Measurements from ENCODE around the gene TOM1L2. TPM values are rescaled to one million over a fixed set of nuclear protein-coding genes. Genes with fewer than 3 reads are reported as not detected.

Gene TOM1L2
- total RNA-seq, 2 donors from 2014 or later: 47.6 to 68.7 TPM

GRCh38 chr17:17883801-17884200, 88.4 kb downstream of the TOM1L2 start:
- DNase-seq: no peak
- Histone ChIP-seq H3K4me3 (no peak overlapping the region), H3K9ac (ENCODE audit: low read depth in 2 of 2, low read length in 2 of 2) (no peak overlapping the region), H3K4me1 (no peaks in the 10 kb centered on the region), H3K27me3 (no peaks in the 10 kb centered on the region), H3K36me3 (peaks cover 6% of the 10 kb centered on the region), H3K27ac (no peak overlapping the region), H3K9me3 (no peaks in the 10 kb centered on the region)
- no peak for TF ChIP-seq CTCF (IDR thresholded peaks at IDR 0.05)
- intact Hi-C loops (cut with DNase I): no loop called here

- Histone ChIP-seq H3K9ac (ENCODE audit: low read depth in 2 of 2, low read length in 2 of 2) (no peak overlapping the region), H3K4me1 (no peaks in the 10 kb centered on the region), H3K36me3 (peaks cover 11% of the 10 kb centered on the region), H3K4me3 (no peak overlapping the region), H3K27me3 (no peaks in the 10 kb centered on the region), H3K9me3 (no peaks in the 10 kb centered on the region), H3K27ac (no peak overlapping the region)
- intact Hi-C loops (cut with DNase I): no loop called here
- TF ChIP-seq CTCF (IDR thresholded peaks at IDR 0.05): no peak
- no peak for DNase-seq
Measured at GRCh38 chr17:17882082-17882581, 90.1 kb downstream of the TOM1L2 start.

GRCh38 chr17:17880577-17881196, 91.5 kb downstream of the TOM1L2 start:
- no peaks in the 10 kb centered on the region for H3K9me3 ChIP-seq
- no peak for TF ChIP-seq CTCF (IDR thresholded peaks at IDR 0.05)
- H3K36me3 ChIP-seq: peaks cover 11% of the 10 kb centered on the region
- DNase-seq: no peak
- no peak overlapping the region for H3K27ac ChIP-seq
- H3K4me1 ChIP-seq: no peaks in the 10 kb centered on the region
- H3K4me3 ChIP-seq: no peak overlapping the region
- intact Hi-C loops (cut with DNase I): no loop called here
- no peaks in the 10 kb centered on the region for H3K27me3 ChIP-seq
- no peak overlapping the region for H3K9ac ChIP-seq (ENCODE audit: low read depth in 2 of 2, low read length in 2 of 2)

GRCh38 chr17:17877529-17878358, 94.5 kb downstream of the TOM1L2 start:
- peak overlapping the region; percentile 72 for H3K27ac ChIP-seq
- H3K4me3 ChIP-seq: no peak overlapping the region
- no peak overlapping the region for H3K9ac ChIP-seq (ENCODE audit: low read depth in 2 of 2, low read length in 2 of 2)
- H3K27me3 ChIP-seq: no peaks in the 10 kb centered on the region
- intact Hi-C loops (cut with DNase I): no loop called here
- DNase-seq: peak; percentile 40
- TF ChIP-seq CTCF (IDR thresholded peaks at IDR 0.05): no peak
- H3K36me3 ChIP-seq: peaks cover 7% of the 10 kb centered on the region
- no peaks in the 10 kb centered on the region for H3K9me3 ChIP-seq
- H3K4me1 ChIP-seq: no peaks in the 10 kb centered on the region

DNA sequence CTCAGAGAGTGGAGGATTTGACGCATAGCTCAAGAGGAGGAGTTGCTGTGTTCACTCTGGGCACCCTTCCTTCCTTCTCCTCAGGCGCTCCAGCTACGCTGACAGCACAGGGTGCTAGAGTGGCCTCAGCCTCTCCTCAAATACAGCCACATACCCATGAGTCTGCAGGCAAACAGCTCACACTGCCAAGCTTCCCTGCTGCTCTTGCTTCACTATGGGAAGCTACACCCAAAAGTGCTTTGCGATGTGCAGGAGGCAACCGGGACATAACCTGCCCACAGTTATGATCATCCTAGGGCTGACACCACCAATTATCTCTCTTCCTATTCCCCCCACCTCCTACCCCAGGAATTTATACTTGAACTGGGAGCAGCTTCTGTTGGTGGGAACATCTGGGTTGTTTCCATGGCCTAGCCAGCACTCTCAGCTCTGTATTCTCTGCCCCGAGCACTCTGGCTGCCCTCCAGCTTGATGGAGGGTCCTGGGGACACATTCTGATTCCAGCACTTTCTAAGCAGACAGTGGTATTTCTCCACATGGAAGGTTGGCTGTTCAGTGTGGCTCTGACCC, 95.2 kb downstream of the TOM1L2 start:
- peak overlapping the region; percentile 72 for H3K27ac ChIP-seq
- H3K36me3 ChIP-seq: peaks cover 5% of the 10 kb centered on the region
- no peaks in the 10 kb centered on the region for H3K4me1 ChIP-seq
- H3K27me3 ChIP-seq: no peaks in the 10 kb centered on the region
- DNase-seq: peak; percentile 23
- intact Hi-C loops (cut with DNase I): no loop called here
- no peak overlapping the region for H3K9ac ChIP-seq (ENCODE audit: low read depth in 2 of 2, low read length in 2 of 2)
- H3K4me3 ChIP-seq: no peak overlapping the region
- no peak for TF ChIP-seq CTCF (IDR thresholded peaks at IDR 0.05)
- H3K9me3 ChIP-seq: no peaks in the 10 kb centered on the region

All from colonic mucosa (tissue), 4 donors.